Karpas-422 (cell line): Measurements from ENCODE around the gene FXYD2. TPM values are rescaled to one million over a fixed set of nuclear protein-coding genes. Genes with fewer than 3 reads are reported as not detected.

Source experiments
- DNase-seq: peaks from one replicate; pipeline ENCODE4 v3.0.0-alpha.2; 2015
- H2AFZ ChIP-seq: fragments of 200-600 bp; sonication (generic); 2 replicates; pipeline ENCODE4 v1.6.1; 2014; ENCODE audit warnings: antibody characterized with exemption, low read length, mixed read lengths
- H3K27ac ChIP-seq: fragments of 200-600 bp; sonication (generic); 2 replicates; pipeline ENCODE4 v1.5.1; 2014; ENCODE audit warnings: mild to moderate bottlenecking, low read length, moderate library complexity
- H3K27me3 ChIP-seq: fragments of 200-600 bp; sonication (generic); 2 replicates; pipeline ENCODE4 v1.6.1; 2014; ENCODE audit warnings: low read length, mixed read lengths
- H3K36me3 ChIP-seq: fragments of 200-600 bp; sonication (generic); 2 replicates; pipeline ENCODE4 v1.6.1; 2014; ENCODE audit warnings: low read length, mixed read lengths; ENCODE audit not compliant: insufficient read depth
- H3K4me1 ChIP-seq: fragments of 200-600 bp; sonication (generic); 2 replicates; pipeline ENCODE4 v1.6.1; 2014; ENCODE audit warnings: mild to moderate bottlenecking, low read length, mixed read lengths
- H3K4me2 ChIP-seq: fragments of 200-600 bp; sonication (generic); 2 replicates; pipeline ENCODE4 v1.6.1; 2014; ENCODE audit warnings: low read length, low read depth, mild to moderate bottlenecking; ENCODE audit not compliant: poor library complexity, severe bottlenecking
- H3K4me3 ChIP-seq: fragments of 200-600 bp; sonication (generic); 2 replicates; pipeline ENCODE4 v1.5.1; 2014; ENCODE audit warnings: mild to moderate bottlenecking, antibody characterized with exemption, low read length, mixed read lengths
- H3K79me2 ChIP-seq: fragments of 200-600 bp; sonication (generic); 2 replicates; pipeline ENCODE4 v1.6.1; 2014; ENCODE audit warnings: mild to moderate bottlenecking, low read length, mixed read lengths
- H3K9ac ChIP-seq: fragments of 200-600 bp; sonication (generic); 2 replicates; pipeline ENCODE4 v1.6.0; 2014; ENCODE audit warnings: low read length
- H3K9me2 ChIP-seq: fragments of 200-600 bp; sonication (generic), shearing (Covaris generic); replicated peaks from 2 replicates; pipeline ENCODE4 v1.6.0; 2014; ENCODE audit warnings: mild to moderate bottlenecking, low read length, moderate library complexity; ENCODE audit not compliant: insufficient read depth
- H3K9me3 ChIP-seq: fragments of 300-700, 200-600 bp; sonication (generic); 2 replicates; pipeline ENCODE4 v1.6.1; 2014; ENCODE audit warnings: low read length, mixed read lengths
- H4K20me1 ChIP-seq: fragments of 200-600 bp; sonication (generic); 2 replicates; pipeline ENCODE4 v1.6.1; 2014; ENCODE audit warnings: mild to moderate bottlenecking, antibody characterized with exemption, low read length, low read depth; ENCODE audit not compliant: insufficient read depth
- total RNA-seq: library from RNA; depleted of rRNA; stranded (reverse); fragments of >200 nt; shearing (Covaris generic); gene quantifications from 2 replicates; pipeline ENCODE4 v1.2.3, GENCODE V29; 2014; ENCODE audit warnings: low replicate concordance; rRNA removed

The FXYD2 gene
- total RNA-seq: 1.4 and 3.1 TPM in 2 replicates

- Histone ChIP-seq H3K36me3 (no peaks in the 10 kb centered on the region), H3K27ac (no peak within 1 kb of the TSS), H3K79me2 (no peaks in the 10 kb centered on the region), H3K4me1 (peaks cover 11% of the 10 kb centered on the region), H3K4me3 (no peak within 1 kb of the TSS), H3K27me3 (no peaks in the 10 kb centered on the region), H3K4me2 (no peak within 1 kb of the TSS), H3K9me3 (no peaks in the 10 kb centered on the region), H3K9me2 (no peaks in the 10 kb centered on the region), H2AFZ (no peak within 1 kb of the TSS), H4K20me1 (no peaks in the 10 kb centered on the region), H3K9ac (no peak within 1 kb of the TSS)
- no peak for DNase-seq
Measured at GRCh38 chr11:117824571-117825537, at the start of gene FXYD2. TSS of gene FXYD2 (minus strand) at chr11:117824744. CDS start at chr11:117824678, 66 bp downstream.

GRCh38 chr11:117873828-117874125 is 49.2 kb upstream of the FXYD2 start:
- no peak overlapping the region for H3K4me2 ChIP-seq
- H3K9ac ChIP-seq: no peak overlapping the region
- H3K9me2 ChIP-seq: no peaks in the 10 kb centered on the region
- no peaks in the 10 kb centered on the region for H3K79me2 ChIP-seq
- DNase-seq: no peak
- no peaks in the 10 kb centered on the region for H3K4me1 ChIP-seq
- no peaks in the 10 kb centered on the region for H3K9me3 ChIP-seq
- H2AFZ ChIP-seq: no peak overlapping the region
- H3K27me3 ChIP-seq: no peaks in the 10 kb centered on the region
- H4K20me1 ChIP-seq: no peaks in the 10 kb centered on the region
- no peaks in the 10 kb centered on the region for H3K36me3 ChIP-seq
- no peak overlapping the region for H3K27ac ChIP-seq
- no peak overlapping the region for H3K4me3 ChIP-seq

GRCh38 chr11:117872975-117873827 is 48.7 kb upstream of the FXYD2 start:
- no peak overlapping the region for H3K4me2 ChIP-seq
- H3K27me3 ChIP-seq: no peaks in the 10 kb centered on the region
- no peak for DNase-seq

GRCh38 chr11:117872420-117872961 is 47.9 kb upstream of the FXYD2 start:
- Histone ChIP-seq H4K20me1 (no peaks in the 10 kb centered on the region), H3K27me3 (no peaks in the 10 kb centered on the region), H2AFZ (no peak overlapping the region), H3K4me3 (no peak overlapping the region), H3K9ac (no peak overlapping the region), H3K9me3 (no peaks in the 10 kb centered on the region), H3K4me1 (no peaks in the 10 kb centered on the region), H3K36me3 (no peaks in the 10 kb centered on the region), H3K9me2 (no peaks in the 10 kb centered on the region), H3K27ac (no peak overlapping the region), H3K4me2 (no peak overlapping the region), H3K79me2 (no peaks in the 10 kb centered on the region)
- DNase-seq: no peak

More at GRCh38 chr11:117872975-117873827, 48.7 kb upstream of the FXYD2 start:
- Histone ChIP-seq H3K4me3 (no peak overlapping the region), H4K20me1 (no peaks in the 10 kb centered on the region), H3K36me3 (no peaks in the 10 kb centered on the region), H3K4me1 (no peaks in the 10 kb centered on the region), H3K79me2 (no peaks in the 10 kb centered on the region), H2AFZ (no peak overlapping the region), H3K9ac (no peak overlapping the region), H3K9me3 (no peaks in the 10 kb centered on the region), H3K9me2 (no peaks in the 10 kb centered on the region), H3K27ac (no peak overlapping the region)

- Histone ChIP-seq H3K27me3 (no peaks in the 10 kb centered on the region), H3K27ac (no peak overlapping the region), H3K79me2 (no peaks in the 10 kb centered on the region), H3K9me3 (no peaks in the 10 kb centered on the region), H3K9me2 (no peaks in the 10 kb centered on the region), H4K20me1 (no peaks in the 10 kb centered on the region), H3K4me1 (no peaks in the 10 kb centered on the region), H3K36me3 (no peaks in the 10 kb centered on the region), H3K9ac (no peak overlapping the region), H3K4me3 (no peak overlapping the region), H3K4me2 (no peak overlapping the region), H2AFZ (no peak overlapping the region)
- DNase-seq: no peak
Measured at GRCh38 chr11:117871784-117872183, 47.2 kb upstream of the FXYD2 start.

- Histone ChIP-seq H3K9ac (no peak overlapping the region), H2AFZ (no peak overlapping the region)
Measured at GRCh38 chr11:117871160-117871559, 46.6 kb upstream of the FXYD2 start.

GRCh38 chr11:117870103-117870952 is 45.8 kb upstream of the FXYD2 start:
- Histone ChIP-seq H3K4me3 (no peak overlapping the region), H3K79me2 (no peaks in the 10 kb centered on the region), H2AFZ (no peak overlapping the region), H3K4me1 (no peaks in the 10 kb centered on the region), H3K4me2 (no peak overlapping the region), H3K9me3 (no peaks in the 10 kb centered on the region), H3K9ac (no peak overlapping the region), H3K27me3 (no peaks in the 10 kb centered on the region), H3K9me2 (no peaks in the 10 kb centered on the region), H3K27ac (no peak overlapping the region), H3K36me3 (no peaks in the 10 kb centered on the region), H4K20me1 (no peaks in the 10 kb centered on the region)
- DNase-seq: no peak

More at GRCh38 chr11:117871160-117871559, 46.6 kb upstream of the FXYD2 start:
- Histone ChIP-seq H3K27ac (no peak overlapping the region), H4K20me1 (no peaks in the 10 kb centered on the region), H3K9me3 (no peaks in the 10 kb centered on the region), H3K4me2 (no peak overlapping the region), H3K4me1 (no peaks in the 10 kb centered on the region), H3K36me3 (no peaks in the 10 kb centered on the region), H3K27me3 (no peaks in the 10 kb centered on the region), H3K79me2 (no peaks in the 10 kb centered on the region), H3K9me2 (no peaks in the 10 kb centered on the region), H3K4me3 (no peak overlapping the region)
- no peak for DNase-seq
